ENCODE measurements around the gene STOML3.

DNA sequence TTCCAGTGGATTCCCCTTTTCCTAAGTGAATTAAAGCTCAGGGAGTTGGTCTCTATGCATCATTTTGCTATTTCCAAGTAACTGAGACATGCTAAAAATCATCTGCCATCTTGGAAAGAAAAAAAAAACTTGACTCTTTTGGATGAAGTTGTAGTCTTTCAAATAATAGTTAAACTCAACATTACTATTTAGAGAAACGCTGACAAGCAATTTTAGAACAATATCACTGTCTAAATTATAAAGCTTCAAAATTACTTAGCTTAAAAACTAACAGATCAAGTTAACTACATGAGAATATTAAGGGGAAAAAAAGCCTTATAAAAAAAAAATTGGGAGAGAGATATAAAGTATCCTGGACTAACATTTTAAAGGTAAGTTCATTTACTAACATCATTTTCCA, 68.5 kb downstream of the STOML3 start:
- no peak for TF ChIP-seq POLR2A (IDR thresholded peaks at IDR 0.05)
- no peak for TF ChIP-seq CTCF (IDR thresholded peaks at IDR 0.05)

Data from esophagus squamous epithelium (tissue), 4 donors.